Activated gamma-delta T cell treated with anti-CD3 and anti-CD28 coated beads, Interleukin-2, amount 50 U/mL, for 16 hours (primary cell): ENCODE results near the gene SLC35D2.

Experiments
- DNase-seq: peaks from one replicate; pipeline ENCODE4 v3.0.0-alpha.2; 2020; ENCODE audit warnings: low read depth

The SLC35D2 gene

GRCh38 chr9:96383165-96383942 lies at the start of gene SLC35D2:
TSS of gene SLC35D2 (minus strand) at chr9:96383711. CDS start at chr9:96383634, 77 bp downstream.
- DNase-seq, result no peak

GRCh38 chr9:96430377-96430776 lies 46.9 kb upstream of the SLC35D2 start:
- DNase-seq, result no peak

- DNase-seq, result no peak
Measured at GRCh38 chr9:96429732-96430131, 46.2 kb upstream of the SLC35D2 start.

- no peak for DNase-seq
Measured at GRCh38 chr9:96425500-96426169, 42.1 kb upstream of the SLC35D2 start.

GRCh38 chr9:96423985-96424336 lies 40.5 kb upstream of the SLC35D2 start:
- no peak for DNase-seq

GRCh38 chr9:96423322-96423984 lies 39.9 kb upstream of the SLC35D2 start:
- DNase-seq, result no peak

- no peak for DNase-seq
Measured at GRCh38 chr9:96420468-96421219, 37.1 kb upstream of the SLC35D2 start.

- DNase-seq, result no peak
Measured at GRCh38 chr9:96419691-96419969, 36.1 kb upstream of the SLC35D2 start.

GRCh38 chr9:96418920-96419690 lies 35.6 kb upstream of the SLC35D2 start:
- peak; percentile 29 for DNase-seq

- DNase-seq, result peak; percentile 84
Measured at GRCh38 chr9:96418083-96418919, 34.8 kb upstream of the SLC35D2 start, which contains the start of gene ZNF367. TSS of gene ZNF367 (minus strand) at chr9:96418370. CDS start at chr9:96418032, 338 bp downstream.

GRCh38 chr9:96417661-96418082 lies 34.2 kb upstream of the SLC35D2 start:
- peak; percentile 17 for DNase-seq

GRCh38 chr9:96417051-96417586 lies 33.6 kb upstream of the SLC35D2 start:
- DNase-seq, result peak; percentile 87

- no peak for DNase-seq
Measured at GRCh38 chr9:96413302-96414221, 30.1 kb upstream of the SLC35D2 start.

- DNase-seq, result no peak
Measured at GRCh38 chr9:96412174-96412913, 28.8 kb upstream of the SLC35D2 start.

GRCh38 chr9:96411129-96411838 lies 27.8 kb upstream of the SLC35D2 start:
- no peak for DNase-seq

GRCh38 chr9:96408409-96409280 lies 25.1 kb upstream of the SLC35D2 start:
- no peak for DNase-seq
